Measurements from ENCODE around the gene SLC9A1.
A peak's percentile ranks its signal among the peaks of the same experiment; 100 is the strongest.
"Not testable (repeated sequence)": the region's sequence is repeated elsewhere in the genome, so short reads cannot be mapped to it uniquely, and the experiment has no call there.

Gene SLC9A1

DNA sequence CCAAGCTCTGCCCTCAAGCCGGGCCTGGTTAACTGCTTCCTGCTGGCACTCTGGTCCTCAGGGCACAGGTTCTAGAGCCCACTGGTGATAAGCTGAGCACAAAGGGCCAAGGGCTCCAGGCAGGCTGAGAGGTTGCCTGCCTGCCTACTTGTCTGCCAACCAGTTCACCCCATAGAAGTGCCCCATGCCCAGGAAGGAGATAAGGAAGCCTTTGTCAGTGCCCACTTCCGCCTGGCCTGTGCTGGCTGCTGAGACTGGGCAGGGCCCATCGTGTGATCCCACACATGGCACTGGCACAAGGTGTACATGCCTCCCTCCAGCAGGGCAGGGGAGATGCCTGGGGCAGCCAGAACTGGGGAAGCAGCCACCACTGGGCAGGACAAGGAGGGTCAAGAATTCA, 24.1 kb downstream of the SLC9A1 start:
- DNase-seq: no peak

DNA sequence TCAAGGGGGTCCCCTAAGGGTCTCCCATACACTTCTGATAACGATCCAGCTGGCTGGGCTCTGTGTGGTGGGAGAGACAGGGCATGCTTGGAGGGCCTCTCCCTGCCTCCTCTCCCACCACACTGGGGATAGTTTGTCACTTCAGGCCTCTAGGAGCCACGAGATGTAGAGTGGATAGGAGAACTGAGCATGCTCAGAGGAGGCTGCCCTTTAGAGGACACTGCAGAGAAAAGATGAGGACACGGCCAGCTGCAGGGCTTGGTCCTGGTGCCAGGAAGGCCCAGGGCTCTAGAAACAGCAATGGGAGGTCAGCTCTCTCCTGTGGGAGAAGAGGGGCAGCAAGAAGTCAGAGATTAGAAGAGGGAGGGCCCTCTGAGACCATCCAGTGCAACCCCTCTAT, 25.7 kb downstream of the SLC9A1 start:
- no peak for DNase-seq

DNA sequence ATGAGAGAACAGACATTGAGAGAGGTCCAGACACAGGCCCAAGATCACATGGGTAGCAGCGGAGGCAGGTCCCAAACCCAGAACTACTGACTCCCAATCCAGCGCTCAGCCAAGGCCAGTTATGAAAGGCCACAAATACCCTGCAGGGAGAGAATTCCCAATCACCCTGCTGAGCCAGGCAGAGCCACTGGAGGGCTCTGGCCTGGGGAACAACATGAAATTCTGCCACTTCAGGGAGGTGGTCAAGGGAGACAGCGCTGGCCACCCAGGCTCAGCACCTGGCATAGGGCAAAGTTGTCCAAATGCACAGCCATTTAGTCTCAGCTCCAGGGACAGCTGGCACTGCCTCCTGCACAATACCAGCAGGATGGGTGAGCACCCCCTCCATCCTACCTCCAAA, 27.5 kb downstream of the SLC9A1 start:
- no peak for DNase-seq

DNA sequence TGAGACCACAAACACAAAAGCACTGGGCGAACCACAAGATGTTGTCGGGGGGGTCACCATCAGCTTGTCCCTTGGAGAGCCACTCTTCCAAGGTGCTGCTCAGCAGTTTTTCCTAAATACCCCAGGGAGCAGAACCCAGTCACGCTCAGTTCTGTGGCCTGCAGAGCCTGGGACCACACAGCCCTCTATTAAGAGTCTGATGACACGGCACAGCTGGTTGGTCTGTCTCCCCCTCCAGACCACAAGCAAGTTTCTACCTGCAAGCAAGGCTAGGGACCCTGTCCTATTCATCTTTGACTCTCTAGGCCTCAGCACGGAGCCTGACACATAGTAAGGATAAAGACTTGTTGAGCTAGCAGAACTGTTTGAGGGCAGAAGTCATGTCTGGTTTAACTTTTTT, 28.5 kb downstream of the SLC9A1 start:
- DNase-seq: no peak

DNA sequence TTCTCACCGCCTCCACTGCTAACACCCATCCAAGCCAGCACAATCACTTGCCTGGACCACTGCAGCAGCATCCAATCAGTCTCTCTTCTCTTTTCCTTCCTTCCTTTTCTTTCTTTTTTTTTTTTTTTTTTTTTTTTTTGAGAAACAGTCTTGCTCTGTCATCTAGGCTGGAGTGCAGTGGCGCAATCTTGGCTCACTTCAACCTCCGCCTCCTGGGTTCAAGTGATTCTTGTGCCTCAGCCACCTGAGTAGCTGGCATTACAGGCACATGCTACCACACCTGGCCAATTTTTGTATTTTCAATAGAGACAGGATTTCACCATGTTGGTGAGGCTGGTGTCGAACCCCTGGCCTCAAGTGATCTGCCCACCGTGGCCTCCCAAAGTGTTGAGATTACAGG, 29.8 kb downstream of the SLC9A1 start:
- not testable (repeated sequence) for DNase-seq

DNA sequence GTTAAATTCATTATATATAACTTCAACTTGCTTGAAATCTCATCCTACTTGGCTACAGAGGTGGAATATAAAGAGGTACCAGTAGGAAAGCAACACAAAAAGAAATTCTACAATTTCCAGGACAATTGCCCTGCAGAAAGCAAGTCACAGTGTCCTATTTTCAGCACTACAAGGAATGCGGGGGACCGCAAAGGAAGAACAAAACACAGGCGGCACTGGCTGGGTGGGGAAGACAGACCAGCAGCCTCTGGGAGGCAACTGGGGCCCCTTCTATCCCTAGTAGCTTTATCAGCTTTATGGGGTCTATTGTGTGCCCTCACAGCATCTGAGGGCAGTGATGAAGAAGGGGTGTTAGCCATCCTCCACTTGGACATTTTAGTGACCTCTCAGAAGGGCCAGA, 30.5 kb downstream of the SLC9A1 start:
- no peak for DNase-seq

DNA sequence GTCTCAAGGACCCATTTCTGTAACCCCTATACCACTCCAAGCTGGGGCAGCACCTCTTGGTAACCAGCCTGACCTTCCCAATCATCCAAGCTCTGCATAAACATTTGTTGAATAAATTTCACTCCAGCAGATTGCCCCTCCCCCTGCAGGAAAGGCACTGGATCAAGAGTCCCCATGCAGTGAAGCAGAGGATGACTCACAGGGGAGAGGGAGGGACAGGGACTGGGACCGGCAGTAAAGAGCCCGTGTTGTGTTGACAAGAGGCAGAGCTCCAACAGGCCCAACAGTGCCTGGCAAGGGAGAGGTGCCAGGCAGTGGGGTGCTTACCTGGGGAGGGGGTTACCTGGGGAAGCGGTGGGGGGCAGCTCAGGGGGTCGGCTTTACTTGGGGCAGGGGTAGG, 32.3 kb downstream of the SLC9A1 start:
- DNase-seq: peak; percentile 90

DNA sequence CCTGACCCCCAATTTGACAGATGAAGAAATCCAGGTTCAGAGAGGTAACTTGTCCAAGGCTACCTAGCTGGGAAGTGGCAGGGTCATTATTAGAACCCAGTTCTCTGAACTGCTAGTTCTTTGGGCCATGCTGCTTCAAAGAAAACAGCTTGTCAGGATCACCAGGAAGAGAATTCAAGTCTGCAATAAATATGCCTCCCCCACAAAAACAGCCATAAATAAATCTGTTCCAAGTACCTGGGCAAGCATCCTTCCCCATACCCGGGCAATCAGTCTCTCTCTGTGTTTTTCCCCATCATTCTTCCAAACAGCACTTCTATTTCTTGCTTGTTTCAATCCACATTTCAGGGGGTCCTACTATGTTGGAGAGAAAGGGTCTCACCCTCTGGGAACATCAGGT, 34.1 kb downstream of the SLC9A1 start:
- DNase-seq: no peak

DNA sequence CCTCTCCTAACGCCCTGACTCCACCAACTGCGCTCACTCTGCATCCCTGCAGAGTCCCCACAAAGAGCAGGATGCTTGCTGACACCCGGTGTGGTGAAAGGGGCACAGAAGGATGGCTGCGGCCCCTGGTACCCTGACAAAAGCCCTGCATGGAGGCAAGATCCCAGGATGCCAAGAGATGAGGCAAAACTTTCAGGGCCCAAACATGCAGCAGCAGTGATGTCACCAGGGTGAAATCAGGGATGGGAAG, 36.6 kb downstream of the SLC9A1 start:
- DNase-seq: no peak

DNA sequence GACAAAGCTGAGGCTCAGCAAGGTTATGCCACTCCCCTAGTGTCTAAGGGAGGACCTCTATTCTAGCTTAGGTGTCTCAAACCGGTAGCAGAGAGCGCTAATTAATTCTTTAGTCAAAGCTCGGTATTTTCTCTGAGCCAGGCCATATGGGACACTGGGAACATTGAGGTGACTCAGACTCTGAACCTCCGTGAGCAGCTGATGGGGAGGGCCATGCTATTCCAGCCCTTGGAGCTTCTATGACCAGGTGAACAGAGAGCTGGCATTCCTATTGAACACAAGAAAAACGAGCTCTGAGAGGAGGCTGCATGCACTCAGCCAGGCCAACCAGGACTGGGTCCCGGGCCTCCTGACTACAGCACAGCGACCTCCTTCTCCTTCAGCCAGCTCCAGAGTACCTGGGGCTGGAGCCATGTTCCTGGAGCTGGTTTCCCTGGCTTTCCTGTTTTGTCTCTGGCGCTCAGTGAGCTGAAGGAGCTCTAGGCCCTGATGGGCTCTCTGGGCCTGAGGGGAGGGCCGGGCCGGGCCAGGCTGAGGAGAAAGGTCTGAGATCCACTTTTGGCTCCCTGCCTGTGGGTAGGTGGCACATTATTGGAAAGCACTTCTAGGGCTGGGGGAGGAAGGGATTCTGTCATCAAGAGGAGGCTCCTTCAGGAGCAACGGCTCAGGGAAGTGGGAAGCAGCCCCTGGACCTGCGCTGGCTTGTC, 37.0 kb downstream of the SLC9A1 start:
- no peak for DNase-seq

DNA sequence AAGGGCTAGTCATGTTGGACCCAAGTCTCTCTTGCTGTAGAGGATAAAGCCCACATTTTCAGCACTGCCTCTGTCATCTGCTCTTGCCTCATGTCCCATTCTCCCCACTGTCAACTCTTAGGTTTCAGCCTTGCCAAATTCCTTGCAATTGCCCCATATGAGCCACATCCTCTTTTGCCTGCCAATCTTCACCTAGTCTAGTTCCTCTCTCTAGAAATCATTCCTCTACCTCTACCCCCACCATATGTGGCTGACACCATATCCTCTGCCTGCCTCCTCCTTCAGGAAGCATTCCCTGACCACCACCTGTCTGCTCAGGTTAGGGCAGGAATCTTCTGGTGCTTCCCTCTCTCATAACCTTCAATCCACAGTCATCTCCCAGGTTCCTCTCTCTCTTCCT, 38.2 kb downstream of the SLC9A1 start:
- DNase-seq: no peak

DNA sequence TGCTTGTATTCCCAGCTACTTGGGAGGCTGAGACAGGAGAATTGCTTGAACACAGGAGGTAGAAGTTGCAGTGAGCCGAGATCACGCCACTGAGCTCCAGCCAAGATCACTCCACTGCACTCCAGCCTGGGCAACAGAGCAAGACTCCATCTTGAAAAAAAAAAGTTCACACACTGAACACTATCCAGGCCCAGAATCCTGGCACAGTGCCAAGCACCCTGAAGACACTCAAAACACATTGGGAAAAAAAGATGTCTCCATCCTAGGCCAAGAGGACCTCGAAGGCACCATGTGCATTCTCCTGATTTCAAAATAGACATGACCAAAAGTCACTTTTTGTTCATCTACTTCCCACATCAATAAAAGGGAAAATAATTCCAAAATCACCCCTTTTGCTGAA, 38.7 kb downstream of the SLC9A1 start:
- DNase-seq: no peak

DNA sequence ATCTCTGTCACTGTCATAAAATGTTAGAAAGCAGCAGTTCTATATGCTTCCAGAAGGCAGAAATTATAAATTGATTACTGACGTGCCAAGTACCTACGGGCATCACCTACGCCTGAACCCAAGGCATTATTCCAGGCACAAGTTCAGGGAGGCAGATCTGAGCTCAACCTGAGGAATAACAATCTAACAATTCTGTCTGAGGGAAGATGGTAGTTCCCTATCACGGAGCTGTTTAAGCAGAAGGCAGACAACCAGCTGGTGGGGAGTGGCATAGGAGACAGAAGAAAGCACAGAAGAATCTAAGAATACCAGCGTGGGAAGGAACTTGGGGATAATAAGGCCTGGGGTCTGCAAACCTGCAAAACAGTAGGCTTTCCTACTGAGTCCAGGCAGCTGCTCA, 40.4 kb downstream of the SLC9A1 start:
- DNase-seq: no peak

DNA sequence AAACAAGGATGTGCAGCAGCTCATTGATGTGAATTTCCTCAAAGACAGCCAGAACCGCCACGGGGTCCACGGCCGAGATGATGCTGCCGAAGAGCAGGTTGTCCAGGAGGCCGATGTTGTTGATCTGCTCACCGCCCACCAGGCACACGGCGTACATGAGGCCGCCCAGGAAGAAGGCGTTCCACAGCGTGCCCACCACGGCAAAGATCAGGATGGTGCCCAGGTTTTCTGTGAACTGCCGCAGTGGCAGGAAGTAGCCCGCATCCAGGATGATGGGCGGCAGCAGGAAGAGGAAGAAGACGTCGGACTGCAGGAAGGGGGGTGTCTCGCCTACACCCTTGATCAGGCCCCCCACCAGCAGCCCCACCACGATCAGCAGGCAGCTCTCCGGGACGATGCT, 41.1 kb downstream of the SLC9A1 start:
- no peak for DNase-seq

DNA sequence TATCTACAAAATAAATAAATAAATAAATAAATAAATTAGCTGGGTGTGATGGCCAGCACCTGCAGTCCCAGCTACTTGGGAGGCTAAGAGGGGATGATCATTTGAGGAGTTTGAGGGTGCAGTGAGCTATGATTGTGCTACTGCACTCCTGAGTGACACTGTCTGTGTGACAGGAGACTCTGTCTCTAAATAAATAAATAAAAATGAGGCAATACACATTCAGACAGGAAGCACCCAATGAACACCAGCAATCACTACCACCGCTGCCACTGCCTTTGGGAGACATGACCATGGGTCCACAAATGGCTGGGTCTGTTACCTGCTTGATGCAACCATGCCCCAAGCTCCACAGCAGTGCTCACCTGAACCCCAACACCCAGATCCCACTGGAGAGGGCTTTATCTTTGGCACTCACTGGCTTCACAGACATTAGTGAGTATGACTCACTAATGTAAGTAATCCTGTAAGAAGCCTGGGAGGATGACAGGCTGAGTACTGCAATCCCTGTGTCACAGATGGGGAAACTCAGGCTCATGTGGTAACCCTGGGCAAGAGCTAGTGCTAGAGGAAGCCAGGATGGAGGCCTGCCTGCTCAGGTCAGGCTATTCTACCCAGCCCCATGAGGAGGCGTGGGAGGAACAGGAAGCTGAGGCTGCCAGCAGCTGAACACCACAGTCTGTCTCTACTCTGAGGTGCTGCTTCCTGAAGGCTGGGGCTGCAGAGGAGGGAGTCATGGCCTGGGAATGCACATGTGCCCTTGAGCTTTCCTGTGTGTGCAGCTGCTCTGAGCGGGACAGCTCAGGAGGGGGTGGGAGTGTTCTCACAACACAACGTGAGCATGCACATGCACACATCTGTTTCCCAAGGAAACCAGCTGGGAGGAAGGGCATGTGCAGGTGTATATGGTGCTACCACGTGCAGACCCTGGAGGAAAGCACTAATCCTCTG, 43.0 kb downstream of the SLC9A1 start:
- DNase-seq: peak; percentile 91

DNA sequence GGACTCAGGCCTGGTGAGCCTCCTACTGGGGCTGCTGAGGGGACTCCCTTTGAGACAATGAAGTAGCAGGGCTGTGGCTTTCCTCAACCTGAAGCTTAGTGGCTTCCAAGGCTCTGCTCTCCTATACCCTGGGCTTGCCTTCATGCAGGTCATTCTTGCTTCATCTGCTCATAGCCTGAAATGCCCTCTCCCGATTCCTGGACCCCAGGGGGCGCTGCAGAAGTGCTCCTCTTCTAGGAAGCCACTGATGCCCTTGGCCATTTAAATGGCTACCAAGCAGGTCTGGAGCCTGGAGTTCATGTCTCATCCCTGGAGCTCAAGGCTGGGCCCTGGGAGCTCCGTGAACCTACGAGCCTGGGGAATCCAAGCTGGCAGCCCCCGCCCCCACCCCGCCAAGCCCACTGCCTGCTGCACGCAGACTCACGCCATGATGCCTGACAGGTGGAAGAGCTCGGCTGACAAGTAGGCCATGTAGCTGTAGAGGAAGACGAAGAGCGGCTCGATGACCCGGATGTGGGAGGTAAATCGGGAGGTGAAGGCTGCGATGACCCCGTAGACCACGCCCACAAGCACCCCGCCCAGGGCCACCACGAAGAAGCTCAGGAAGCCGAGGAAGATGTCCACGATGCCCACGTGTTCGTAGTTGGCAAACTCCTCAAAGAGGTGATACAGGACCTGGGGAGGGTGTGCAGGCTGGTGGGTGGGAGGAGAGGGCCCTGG, 45.7 kb downstream of the SLC9A1 start:
- peak; percentile 24 for DNase-seq

DNA sequence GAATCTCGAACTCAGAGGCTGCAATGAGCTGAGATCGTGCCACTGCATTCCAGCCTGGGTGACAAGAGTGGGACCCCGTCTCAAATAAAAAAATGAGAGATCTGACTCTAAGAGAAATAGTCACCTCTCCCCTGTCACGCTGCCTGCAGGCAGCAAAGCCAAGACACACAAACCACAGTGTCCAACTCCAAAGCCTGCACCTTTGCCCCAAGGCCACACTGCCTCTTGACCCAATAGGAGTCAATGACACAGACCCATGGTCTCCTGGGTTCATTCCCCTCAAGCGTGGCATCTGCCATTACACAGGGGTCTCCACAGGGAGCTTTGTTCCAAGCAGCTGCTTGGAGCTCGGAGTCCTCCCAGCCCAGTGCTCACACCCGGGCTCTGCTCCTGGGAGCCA, 46.3 kb downstream of the SLC9A1 start:
- no peak for DNase-seq

DNA sequence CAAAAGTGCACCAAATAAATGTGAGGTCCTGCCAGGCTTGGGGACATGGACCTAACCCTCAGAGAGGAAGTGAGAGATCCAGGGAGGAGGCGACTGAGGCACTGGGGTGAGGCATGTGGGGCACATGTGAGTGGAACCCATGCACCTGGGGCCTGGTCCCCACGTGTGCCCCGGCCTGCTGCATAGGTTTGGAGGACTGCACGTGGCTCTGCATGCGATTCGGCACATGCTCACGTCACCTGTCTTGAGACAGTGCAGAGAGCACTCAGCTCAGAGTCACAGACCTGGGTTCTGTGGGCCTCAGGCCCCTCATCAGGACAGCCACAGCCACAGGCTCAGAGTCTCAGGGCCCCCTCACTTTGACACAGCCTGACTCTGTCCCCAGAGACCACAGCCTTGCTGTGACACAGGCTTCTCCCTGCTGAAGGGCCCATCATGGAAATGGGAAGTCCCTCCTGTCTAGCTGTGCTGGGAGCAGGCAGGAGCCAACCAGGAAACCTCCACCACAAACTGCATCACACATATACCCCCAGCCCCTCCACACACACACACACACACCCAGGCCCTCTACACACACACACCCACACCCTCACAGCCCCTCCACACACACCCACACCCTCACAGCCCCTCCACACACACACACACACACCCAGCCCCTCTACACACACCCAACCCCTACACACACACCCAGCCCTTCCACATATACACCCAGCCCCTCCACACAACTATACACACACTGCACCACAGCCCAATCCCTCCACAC, 48.2 kb downstream of the SLC9A1 start:
- no peak for DNase-seq

DNA sequence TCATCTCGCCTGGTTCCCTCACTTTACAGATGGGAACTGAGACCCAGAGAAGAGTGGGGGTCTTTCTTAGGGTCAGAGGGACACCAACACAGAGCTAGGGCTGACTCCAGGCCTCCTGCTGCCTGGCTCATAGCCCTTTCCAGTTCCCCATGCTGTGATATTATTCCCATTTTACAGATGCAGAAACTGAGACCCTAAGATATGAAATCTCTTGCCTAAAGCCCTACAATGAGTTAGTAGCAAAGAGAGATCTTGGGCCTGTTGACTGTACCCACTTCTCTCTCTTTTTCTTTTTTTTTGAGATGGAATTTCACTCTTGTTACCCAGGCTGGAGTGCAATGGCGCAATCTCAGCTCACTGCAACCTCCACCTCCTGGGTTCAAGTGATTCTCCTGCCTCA, 49.9 kb downstream of the SLC9A1 start:
- no peak for DNase-seq

DNA sequence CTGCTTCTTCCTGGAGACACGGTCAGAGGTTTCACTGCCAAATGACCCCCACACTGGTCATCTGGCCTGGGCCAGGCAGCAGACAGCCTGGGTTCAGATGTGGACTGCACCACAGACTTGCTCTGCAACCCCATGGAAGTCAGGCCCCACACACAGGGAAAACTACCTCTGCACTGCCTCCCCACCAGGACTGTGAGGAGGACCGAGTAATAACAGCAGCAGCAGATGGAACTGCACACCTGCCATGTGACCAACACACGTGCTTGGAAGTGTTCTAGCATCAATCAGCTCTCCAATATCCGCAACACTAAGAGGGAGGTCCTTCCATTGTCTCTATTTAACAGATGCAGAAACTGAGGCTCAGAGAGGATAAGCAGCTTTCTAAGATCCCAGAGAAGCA, 51.4 kb downstream of the SLC9A1 start:
- no peak for DNase-seq

DNA sequence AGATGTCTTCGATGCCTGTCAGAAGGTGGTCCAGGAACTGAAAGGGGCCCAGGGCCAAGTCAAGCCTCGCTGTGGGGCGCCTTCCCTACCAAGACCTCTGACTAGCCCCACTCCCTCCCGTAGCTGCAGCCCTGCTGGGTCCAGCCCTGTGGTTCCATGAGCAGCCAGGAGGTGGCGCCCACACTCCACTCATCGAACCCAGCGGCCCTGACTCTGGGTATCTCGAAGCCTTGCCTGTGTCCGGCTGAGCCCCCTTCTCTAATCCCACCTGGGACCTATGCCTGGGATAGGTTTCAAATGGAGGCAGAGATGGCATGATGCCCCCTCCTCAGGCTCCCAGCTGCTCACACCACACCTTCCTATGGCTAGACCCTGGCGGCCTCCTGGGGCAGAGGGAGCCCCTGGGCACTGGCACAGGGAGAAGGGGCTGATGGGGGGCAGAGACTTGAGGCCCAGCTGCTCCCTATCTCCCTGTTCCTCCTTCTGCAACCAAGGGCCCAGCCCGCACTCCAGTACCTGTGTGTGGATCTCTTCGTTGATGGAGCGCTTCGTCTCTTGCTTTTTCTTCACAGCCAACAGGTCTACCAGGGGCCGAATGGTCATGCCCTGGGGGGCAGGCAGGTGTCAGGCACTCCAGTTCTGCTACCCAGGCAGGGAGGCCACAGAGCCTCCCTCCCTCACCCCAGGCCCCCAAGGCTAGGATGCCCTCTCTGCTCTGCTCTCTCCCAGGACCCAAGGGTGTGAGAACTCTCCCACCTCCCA, 52.0 kb downstream of the SLC9A1 start:
- DNase-seq: peak; percentile 49

DNA sequence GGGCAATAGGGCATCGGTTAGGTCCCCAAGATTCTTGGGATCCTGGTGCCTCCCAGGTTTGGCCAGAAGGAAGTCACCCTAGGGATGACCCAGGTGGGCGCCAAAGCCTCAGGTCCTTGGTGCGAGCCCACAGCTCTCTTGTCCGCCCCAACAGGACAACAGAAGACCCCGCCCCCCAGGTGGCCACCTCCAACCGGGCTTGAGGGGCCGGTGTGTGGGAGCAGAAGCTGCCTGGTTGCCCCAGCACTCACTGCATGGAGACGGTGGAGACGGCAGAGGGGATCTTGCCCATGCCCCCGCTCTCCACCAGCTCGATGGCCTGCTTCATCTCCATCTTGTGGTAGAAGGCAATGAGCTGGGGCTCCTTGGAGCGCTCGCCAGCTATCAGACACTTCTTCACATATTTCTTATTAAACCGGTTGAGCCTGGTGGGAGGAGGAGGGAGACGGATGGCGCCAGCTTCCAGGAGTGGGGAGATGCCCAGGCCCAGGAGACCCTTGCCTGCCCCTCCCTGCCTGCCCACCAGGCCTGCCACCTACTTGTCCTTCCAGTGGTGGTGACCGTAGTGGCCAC, 52.7 kb downstream of the SLC9A1 start:
- no peak for DNase-seq
